ENCODE measurements around the gene CNPY3.
"Not testable (repeated sequence)": the region's sequence is repeated elsewhere in the genome, so short reads cannot be mapped to it uniquely, and the experiment has no call there.

CNPY3 gene

GRCh38 chr6:42928986-42929820, at the start of gene CNPY3:
TSS of gene CNPY3 (plus strand) at chr6:42929480. CDS start at chr6:42929571, 91 bp downstream.
- DNase-seq, result peak; percentile 96 to 98

- DNase-seq, result not testable (repeated sequence)
These were observed 49.0 kb upstream of the CNPY3 start for GRCh38 chr6:42880240-42880817.

DNA sequence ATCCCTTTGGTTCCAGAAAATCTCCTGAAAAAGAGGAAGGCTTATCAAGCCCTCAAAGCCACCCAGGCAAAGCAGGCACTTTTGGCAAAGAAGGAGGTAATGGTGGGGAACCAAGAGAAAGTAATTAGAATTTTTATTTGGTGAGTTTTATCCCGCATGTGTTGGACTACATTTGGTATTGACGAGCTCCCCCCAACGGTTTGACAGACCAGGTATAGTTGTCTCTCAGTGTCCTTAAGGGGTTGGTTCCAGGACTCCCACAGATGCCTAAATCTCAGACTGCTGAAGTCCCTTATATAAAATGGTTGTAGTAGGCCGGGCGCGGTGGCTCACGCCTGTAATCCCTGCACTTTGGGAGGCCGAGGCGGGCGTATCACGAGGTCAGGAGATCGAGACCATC, 48.4 kb upstream of the CNPY3 start:
- DNase-seq, result not testable (repeated sequence)

- no peak for DNase-seq
These were observed 43.6 kb upstream of the CNPY3 start for GRCh38 chr6:42885702-42886101.

- not testable (repeated sequence) for DNase-seq
These were observed 41.1 kb upstream of the CNPY3 start for GRCh38 chr6:42888201-42888600.

DNA sequence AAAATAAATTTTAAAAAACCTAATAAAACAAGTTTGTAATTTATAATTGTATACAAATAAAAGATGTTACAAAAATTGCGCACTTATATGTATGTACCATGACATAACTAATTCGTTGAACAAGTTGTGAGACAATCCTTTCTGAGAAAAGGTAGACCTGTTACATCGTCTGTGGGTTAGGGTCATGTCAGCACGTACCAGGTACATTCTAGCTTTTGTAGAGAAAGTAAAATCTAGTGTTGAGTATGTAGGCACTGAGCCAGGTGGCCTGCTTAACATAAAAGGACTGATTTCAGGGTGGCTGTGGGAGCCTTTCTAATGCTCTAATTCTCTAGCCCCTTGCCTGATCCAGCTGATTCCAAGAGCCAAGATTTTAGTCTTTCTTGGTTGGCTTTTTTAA, 39.5 kb upstream of the CNPY3 start:
- DNase-seq, result no peak

- peak; percentile 90 to 95 for DNase-seq
These were observed 38.7 kb upstream of the CNPY3 start for GRCh38 chr6:42890311-42891198.

DNA sequence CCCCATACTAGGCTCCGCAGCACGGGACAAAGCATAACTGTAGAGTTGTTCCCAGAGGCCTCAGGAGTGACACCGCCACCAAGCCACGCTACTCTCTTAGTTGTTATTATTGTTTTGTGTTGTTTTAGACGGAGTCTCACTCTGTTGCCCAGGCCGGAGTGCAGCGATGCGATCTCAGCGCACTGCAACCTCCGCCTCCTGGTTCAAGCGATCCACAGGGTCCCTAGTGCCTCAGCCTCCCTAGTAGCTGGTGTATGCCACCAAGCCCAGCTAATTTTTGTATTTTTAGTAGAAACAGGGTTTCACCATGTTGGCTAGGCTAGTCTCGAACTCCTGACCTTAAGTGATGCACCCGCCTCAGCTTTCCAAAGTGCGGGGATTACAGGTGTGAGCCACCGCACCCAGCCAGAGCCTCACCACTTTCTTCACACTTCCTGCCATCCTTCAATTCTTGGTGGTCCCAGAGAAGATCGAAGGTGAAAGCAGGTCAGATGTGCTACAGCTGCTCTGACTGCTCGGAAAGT, 38.0 kb upstream of the CNPY3 start:
- no peak for DNase-seq

DNA sequence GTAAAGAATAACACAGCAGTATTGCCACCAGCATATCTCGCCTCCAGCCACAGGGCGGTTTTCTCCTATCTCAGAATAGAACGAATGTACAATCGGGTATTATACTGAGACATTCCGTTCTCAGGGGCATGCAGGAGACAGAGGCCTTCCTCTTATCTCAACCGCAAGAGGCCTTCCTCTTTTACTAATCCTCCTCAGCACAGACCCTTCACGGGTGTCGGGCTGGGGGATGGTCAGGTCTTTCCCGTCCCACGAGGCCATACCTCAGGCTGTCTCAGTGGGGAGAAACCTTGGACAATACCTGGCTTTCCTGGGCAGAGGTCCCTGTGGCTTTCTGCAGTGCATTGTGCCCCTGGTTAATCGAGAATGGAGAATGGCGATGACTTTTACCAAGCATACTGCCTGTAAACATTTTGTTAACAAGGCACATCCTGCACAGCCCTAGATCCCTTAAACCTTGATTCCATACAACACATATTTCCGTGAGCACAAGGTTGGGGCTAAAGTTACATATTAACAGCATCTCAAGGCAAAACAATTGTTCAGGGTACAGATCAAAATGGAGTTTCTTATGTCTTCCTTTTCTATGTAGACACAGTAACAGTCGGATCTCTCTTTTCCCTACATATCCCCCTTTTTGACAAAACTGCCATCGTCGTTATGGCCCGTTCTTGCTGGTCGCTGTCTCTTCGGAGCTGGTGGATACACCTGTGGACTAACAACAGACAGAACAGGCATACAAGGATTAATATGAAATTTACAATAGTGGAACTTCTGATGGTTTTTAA, 35.0 kb upstream of the CNPY3 start:
- DNase-seq, result not testable (repeated sequence)

DNA sequence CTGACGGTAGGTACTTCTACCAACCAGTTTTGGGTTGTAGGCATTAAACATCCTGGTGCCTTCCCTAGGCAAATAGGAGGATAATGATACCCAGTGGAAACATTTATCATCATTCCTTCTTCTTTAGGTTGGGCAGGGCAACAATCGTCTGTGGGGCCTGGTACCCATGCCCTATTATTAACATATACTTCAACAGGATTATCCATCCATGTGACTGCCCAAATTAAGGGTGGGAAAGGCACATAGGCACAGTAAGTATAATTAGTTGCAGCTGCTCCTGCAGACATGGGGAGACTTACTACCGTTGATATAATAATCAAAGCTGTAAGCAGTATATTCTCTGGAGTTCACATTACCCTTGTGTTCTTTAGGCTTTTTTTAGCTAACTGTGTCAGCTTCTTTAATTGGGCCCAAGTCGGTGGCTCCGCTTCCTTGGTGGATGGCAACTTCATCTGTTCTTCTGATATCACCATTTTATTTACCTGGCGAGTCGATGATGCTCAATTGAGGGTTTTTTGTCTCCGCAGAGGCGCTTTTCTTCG, 33.0 kb upstream of the CNPY3 start:
- no peak for DNase-seq

GRCh38 chr6:42898891-42899361, 30.4 kb upstream of the CNPY3 start:
- peak; percentile 9 to 84 for DNase-seq

DNA sequence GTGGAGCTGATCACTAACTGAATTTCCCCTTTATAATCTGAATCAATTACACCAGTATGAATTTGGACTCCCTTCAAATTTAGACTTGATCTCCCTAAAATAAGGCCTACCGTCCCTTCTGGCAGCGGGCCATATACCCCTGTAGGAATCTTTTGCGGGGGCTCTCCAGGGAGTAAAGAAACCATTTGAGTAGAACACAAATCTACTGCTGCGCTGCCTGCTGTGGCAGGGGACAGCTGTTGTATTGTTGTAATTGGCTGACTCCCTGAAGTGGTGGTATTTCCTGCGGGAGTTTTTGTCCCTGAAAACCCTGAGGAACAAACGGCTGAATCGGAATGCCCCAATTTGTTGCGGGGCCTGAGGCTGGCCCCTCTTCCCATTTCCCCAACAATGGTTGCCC, 29.4 kb upstream of the CNPY3 start:
- no peak for DNase-seq

- peak; percentile 85 to 92 for DNase-seq
These were observed 27.7 kb upstream of the CNPY3 start for GRCh38 chr6:42901538-42901957.

GRCh38 chr6:42902429-42903263, 26.6 kb upstream of the CNPY3 start:
- DNase-seq, result not testable (repeated sequence)

- DNase-seq, result no peak
These were observed 24.8 kb upstream of the CNPY3 start for GRCh38 chr6:42904467-42904866.

- no peak for DNase-seq
These were observed 21.9 kb upstream of the CNPY3 start for GRCh38 chr6:42907336-42907735.

GRCh38 chr6:42909835-42910234, 19.4 kb upstream of the CNPY3 start:
- DNase-seq, result no peak

- DNase-seq, result peak; percentile 7 to 66
These were observed 17.9 kb upstream of the CNPY3 start for GRCh38 chr6:42911171-42912021.

GRCh38 chr6:42914546-42914945, 14.7 kb upstream of the CNPY3 start:
- DNase-seq, result no peak

- DNase-seq, result no peak
These were observed 13.5 kb upstream of the CNPY3 start, which contains the start of gene PTCRA for GRCh38 chr6:42915732-42916131. TSS of gene PTCRA (plus strand) at chr6:42916053. CDS start at chr6:42916070, 17 bp downstream.
